ENCODE results near the gene AREL1. TPM values are rescaled to one million over a fixed set of nuclear protein-coding genes. Genes with fewer than 3 reads are reported as not detected.

The AREL1 gene
- total and polyA plus RNA-seq, 2 donors (not counting 3 experiments of a cell fraction or from before 2014, with no cell fraction given), result 46.4 to 67.2 TPM

GRCh38 chr14:74685056-74685455 lies 27.8 kb downstream of the AREL1 start:
- FAIRE-seq, result no peak
- no peaks in the 10 kb centered on the region for H3K27me3 ChIP-seq (ENCODE audit: control insufficient read depth in 2 of 2, insufficient read depth in 2 of 2, low read length in 2 of 2)
- no TSS peak for BruUV-seq (replicated peaks)
- no peak overlapping the region for H3K4me2 ChIP-seq (ENCODE audit: insufficient read depth, low read length)
- no peak overlapping the region for H2AFZ ChIP-seq (ENCODE audit: low read depth, low read length)
- intact Hi-C loops (cut with micrococcal nuclease) (no loop called here), dilution Hi-C loops (cut with MboI; ENCODE audit: extremely low pct_ligation_motif_present, low sequenced_read_pairs) (no loop called here)
- TF ChIP-seq MYC (IDR thresholded peaks at IDR 0.05; ENCODE audit: low read depth, low read length) (no peak), JUN (IDR thresholded peaks at IDR 0.05; ENCODE audit: borderline replicate concordance, insufficient read depth, insufficient read length, low read depth) (no peak), GATA2 (IDR thresholded peaks at IDR 0.05; ENCODE audit: insufficient read depth, insufficient read length, low read depth, low read length) (no peak), FOS (IDR thresholded peaks at IDR 0.05; ENCODE audit: borderline replicate concordance, insufficient read depth, low read length) (no peak)
- H3K9ac ChIP-seq (replicated peaks; ENCODE audit: extremely low read depth, insufficient read depth, low read length), result no peak overlapping the region
- H3K4me3 ChIP-seq (replicated peaks in 1 of 3; ENCODE audit: insufficient read depth in 1 of 3, low read depth in 1 of 3, low read length in 3 of 3), result no peak overlapping the region
- no peak for DNase-seq (ENCODE audit: low read depth, low spot score)
- no peaks in the 10 kb centered on the region for H3K9me3 ChIP-seq (replicated peaks; ENCODE audit: control insufficient read depth, insufficient read depth, low read length)
- H3K9me1 ChIP-seq (replicated peaks; ENCODE audit: control insufficient read depth, extremely low read depth, insufficient read depth, low read length), result no peaks in the 10 kb centered on the region
- POLR2A ChIA-PET, result no interaction called here
- no peaks in the 10 kb centered on the region for H4K20me1 ChIP-seq (replicated peaks; ENCODE audit: control insufficient read depth, extremely low read depth, insufficient read depth, low read length)
- H3K36me3 ChIP-seq (ENCODE audit: control insufficient read depth in 2 of 2, extremely low read depth in 1 of 2, insufficient read depth in 2 of 2, low read length in 2 of 2), result peaks cover 6 to 12% of the 10 kb centered on the region in 2 experiments
- no peak overlapping the region for H3K27ac ChIP-seq (ENCODE audit: insufficient read depth, low read depth, low read length)
- H3K79me2 ChIP-seq (ENCODE audit: control insufficient read depth, insufficient read depth, low read length), result no peaks in the 10 kb centered on the region
- H3K4me1 ChIP-seq (ENCODE audit: control insufficient read depth, extremely low read depth, insufficient read depth, low read length), result peaks cover 6% of the 10 kb centered on the region
- CTCF ChIA-PET, result interaction anchor here (1.0 to 2.8 kb wide), 5 partner anchors 73 to 124 kb away, joined by 3 to 10 read pairs (median 4); partner anchors contain the start of genes LTBP2 and YLPM1

- CTCF ChIA-PET, result interaction anchor here (1.0 to 2.8 kb wide), 7 partner anchors 22 to 125 kb away, joined by 3 to 10 read pairs (median 4); partner anchors contain the start of genes LTBP2 and YLPM1
- no TSS peak for BruUV-seq (replicated peaks)
Measured at GRCh38 chr14:74684434-74684833, 28.4 kb downstream of the AREL1 start.

More at GRCh38 chr14:74684434-74684833, 28.4 kb downstream of the AREL1 start:
- H4K20me1 ChIP-seq (replicated peaks; ENCODE audit: control insufficient read depth, extremely low read depth, insufficient read depth, low read length), result no peaks in the 10 kb centered on the region
- H2AFZ ChIP-seq (ENCODE audit: low read depth, low read length), result no peak overlapping the region
- FAIRE-seq (no peak), DNase-seq (ENCODE audit: low read depth, low spot score) (no peak)
- no peak overlapping the region for H3K4me3 ChIP-seq (replicated peaks in 1 of 3; ENCODE audit: insufficient read depth in 1 of 3, low read depth in 1 of 3, low read length in 3 of 3)
- peaks cover 6% of the 10 kb centered on the region for H3K4me1 ChIP-seq (ENCODE audit: control insufficient read depth, extremely low read depth, insufficient read depth, low read length)
- no peaks in the 10 kb centered on the region for H3K27me3 ChIP-seq (ENCODE audit: control insufficient read depth in 2 of 2, insufficient read depth in 2 of 2, low read length in 2 of 2)
- intact Hi-C loops (cut with micrococcal nuclease), result no loop called here
- no peaks in the 10 kb centered on the region for H3K79me2 ChIP-seq (ENCODE audit: control insufficient read depth, insufficient read depth, low read length)
- H3K36me3 ChIP-seq (ENCODE audit: control insufficient read depth in 2 of 2, extremely low read depth in 1 of 2, insufficient read depth in 2 of 2, low read length in 2 of 2), result peaks cover 4 to 12% of the 10 kb centered on the region in 2 experiments
- dilution Hi-C loops (cut with MboI; ENCODE audit: extremely low pct_ligation_motif_present, low sequenced_read_pairs), result no loop called here
- no peak overlapping the region for H3K9ac ChIP-seq (replicated peaks; ENCODE audit: extremely low read depth, insufficient read depth, low read length)
- H3K9me3 ChIP-seq (replicated peaks; ENCODE audit: control insufficient read depth, insufficient read depth, low read length), result no peaks in the 10 kb centered on the region
- H3K27ac ChIP-seq (ENCODE audit: insufficient read depth, low read depth, low read length), result no peak overlapping the region
- no peaks in the 10 kb centered on the region for H3K9me1 ChIP-seq (replicated peaks; ENCODE audit: control insufficient read depth, extremely low read depth, insufficient read depth, low read length)
- no peak overlapping the region for H3K4me2 ChIP-seq (ENCODE audit: insufficient read depth, low read length)
- POLR2A ChIA-PET, result no interaction called here
- TF ChIP-seq POLR2A (IDR thresholded peaks at IDR 0.05; ENCODE audit: low read depth, low read length) (no peak), MYC (IDR thresholded peaks at IDR 0.05; ENCODE audit: low read depth, low read length) (no peak), JUN (IDR thresholded peaks at IDR 0.05; ENCODE audit: borderline replicate concordance, insufficient read depth, insufficient read length, low read depth) (no peak), EZH2 (IDR thresholded peaks at IDR 0.05; ENCODE audit: borderline replicate concordance, low read depth, low read length, severe bottlenecking) (no peak), FOS (IDR thresholded peaks at IDR 0.05; ENCODE audit: borderline replicate concordance, insufficient read depth, low read length) (no peak), POLR2AphosphoS5 (IDR thresholded peaks at IDR 0.05; ENCODE audit: insufficient read depth, low read depth, low read length) (no peak), MAX (IDR thresholded peaks at IDR 0.05; ENCODE audit: insufficient read depth, insufficient read length) (no peak), GATA2 (IDR thresholded peaks at IDR 0.05; ENCODE audit: insufficient read depth, insufficient read length, low read depth, low read length) (no peak)
- TF ChIP-seq, protein P1, sequence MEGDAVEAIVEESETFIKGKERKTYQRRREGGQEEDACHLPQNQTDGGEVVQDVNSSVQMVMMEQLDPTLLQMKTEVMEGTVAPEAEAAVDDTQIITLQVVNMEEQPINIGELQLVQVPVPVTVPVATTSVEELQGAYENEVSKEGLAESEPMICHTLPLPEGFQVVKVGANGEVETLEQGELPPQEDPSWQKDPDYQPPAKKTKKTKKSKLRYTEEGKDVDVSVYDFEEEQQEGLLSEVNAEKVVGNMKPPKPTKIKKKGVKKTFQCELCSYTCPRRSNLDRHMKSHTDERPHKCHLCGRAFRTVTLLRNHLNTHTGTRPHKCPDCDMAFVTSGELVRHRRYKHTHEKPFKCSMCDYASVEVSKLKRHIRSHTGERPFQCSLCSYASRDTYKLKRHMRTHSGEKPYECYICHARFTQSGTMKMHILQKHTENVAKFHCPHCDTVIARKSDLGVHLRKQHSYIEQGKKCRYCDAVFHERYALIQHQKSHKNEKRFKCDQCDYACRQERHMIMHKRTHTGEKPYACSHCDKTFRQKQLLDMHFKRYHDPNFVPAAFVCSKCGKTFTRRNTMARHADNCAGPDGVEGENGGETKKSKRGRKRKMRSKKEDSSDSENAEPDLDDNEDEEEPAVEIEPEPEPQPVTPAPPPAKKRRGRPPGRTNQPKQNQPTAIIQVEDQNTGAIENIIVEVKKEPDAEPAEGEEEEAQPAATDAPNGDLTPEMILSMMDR (IDR thresholded peaks at IDR 0.05; ENCODE audit: extremely low read depth in 1 of 2, insufficient read depth in 1 of 2, low read depth in 1 of 2, low read length in 2 of 2), result no peak
